Dermis blood vessel endothelial cell (primary cell): ENCODE measurements around the gene ARSG. TPM values are rescaled to one million over a fixed set of nuclear protein-coding genes. Genes with fewer than 3 reads are reported as not detected.
"Not testable (repeated sequence)": the region's sequence is repeated elsewhere in the genome, so short reads cannot be mapped to it uniquely, and the experiment has no call there.

Experiments used
- DNase-seq: peaks from one replicate; pipeline ENCODE4 v3.0.0; 2010
- total RNA-seq: library from RNA; depleted of rRNA; stranded (reverse); fragments of >200 nt; gene quantifications from 2 replicates; pipeline ENCODE4 v1.2.3, GENCODE V29; 2014

Gene ARSG
- total RNA-seq, 1 donor from 2014 or later, result 5.1 TPM

DNA sequence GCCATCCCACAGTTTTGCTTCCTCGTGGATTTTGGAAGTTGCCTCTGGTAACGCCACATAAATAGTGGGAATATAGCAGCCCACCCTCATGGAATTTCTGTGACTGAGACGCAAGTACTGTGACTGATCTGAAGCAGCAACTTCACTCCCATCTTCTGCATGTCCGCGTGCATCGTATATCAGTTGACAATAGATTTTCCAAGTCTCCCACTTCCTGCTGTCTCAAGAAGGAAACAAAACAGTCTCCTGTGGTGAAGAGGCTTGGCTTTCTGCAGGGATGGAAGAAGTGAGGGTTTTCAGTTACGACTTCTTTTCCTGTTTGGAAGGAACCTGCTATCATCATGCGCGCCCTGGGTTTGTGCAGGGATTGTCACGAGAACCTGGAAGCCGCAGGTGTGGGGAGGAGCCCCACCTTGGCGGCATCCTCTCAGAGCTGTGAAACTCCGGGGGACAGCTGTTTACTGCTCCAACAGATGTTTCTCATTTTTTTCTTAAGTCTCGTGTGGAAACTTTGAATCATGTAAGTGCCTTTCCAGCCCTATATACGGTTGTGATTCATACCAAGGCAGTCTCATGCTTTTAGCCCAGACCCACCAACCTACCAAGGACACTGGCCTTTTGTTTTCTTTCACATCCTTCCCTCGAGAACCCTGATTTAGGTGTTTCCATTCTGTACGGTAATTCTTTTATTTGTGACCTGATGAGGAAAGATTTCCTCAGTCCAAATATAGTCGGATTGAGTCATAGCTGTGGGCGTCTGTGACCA is 108.5 kb downstream of the ARSG start:
- peak; percentile 84 for DNase-seq

DNA sequence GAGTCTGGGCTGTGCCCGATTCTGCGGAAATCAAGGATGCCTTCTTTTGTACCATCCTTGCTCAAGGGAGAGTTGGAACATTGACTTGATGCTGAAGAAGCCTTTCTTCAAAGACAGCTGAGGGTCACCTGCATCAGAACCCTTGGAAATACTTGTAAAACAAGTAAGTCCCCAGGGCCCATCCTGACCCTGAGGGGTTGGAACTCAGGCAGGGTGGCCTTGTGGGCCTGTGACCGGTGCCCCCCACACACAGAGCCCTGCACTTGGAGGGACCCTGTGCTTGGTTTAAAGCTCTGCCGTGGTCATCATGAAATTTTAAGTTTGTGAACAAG is 109.1 kb downstream of the ARSG start:
- DNase-seq, result no peak

DNA sequence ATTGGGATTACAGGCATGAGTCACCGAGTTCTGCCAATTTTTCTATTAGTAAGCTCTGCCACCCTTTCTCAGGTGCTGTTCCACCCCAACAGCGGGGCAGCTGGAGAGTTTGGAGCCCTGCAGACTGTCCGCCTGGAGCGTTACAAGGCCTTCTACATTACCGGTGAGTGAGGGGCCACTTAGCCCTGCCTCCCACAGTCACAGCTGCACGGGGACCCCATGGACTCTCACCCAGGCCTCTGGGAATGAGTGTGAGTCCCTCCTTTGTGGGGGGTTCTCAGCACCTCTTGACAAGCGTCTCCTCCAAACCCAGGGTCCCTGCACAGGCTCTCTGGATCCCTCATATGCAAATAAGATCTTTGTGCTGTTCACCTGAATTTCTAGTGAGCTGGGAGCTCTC is 110.0 kb downstream of the ARSG start:
- no peak for DNase-seq

DNA sequence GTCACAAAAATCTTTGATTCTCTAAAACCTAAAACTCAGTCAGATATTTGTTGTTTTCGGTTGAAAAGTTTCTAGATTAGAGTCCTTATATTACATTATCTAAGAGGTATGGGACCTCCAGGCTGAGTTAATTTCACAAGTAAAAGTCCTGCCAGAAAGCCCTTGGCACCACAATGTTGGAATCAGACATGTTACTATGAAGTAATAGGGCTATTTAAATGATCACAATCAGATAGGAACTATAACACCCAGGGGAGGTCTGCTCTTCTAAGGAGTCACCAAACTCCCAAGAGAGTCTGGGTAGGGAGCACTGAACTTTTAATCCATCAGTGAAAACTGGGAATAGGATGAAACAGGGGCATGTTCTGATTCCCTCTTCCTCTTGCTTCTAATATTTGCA is 111.8 kb downstream of the ARSG start:
- DNase-seq, result no peak

DNA sequence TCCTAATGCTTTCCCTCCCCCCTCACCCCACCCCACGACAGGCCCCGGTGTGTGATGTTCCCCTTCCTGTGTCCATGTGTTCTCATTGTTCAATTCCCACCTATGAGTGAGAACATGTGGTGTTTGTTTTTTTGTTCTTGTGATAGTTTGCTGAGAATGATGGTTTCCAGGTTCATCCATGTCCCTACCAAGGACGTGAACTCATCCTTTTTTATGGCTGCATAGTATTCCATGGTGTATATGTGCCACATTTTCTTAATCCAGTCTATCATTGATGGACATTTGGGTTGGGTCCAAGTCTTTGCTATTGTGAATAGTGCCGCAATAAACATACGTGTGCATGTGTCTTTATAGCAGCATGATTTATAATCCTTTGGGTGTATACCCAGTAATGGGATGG is 112.5 kb downstream of the ARSG start:
- not testable (repeated sequence) for DNase-seq

DNA sequence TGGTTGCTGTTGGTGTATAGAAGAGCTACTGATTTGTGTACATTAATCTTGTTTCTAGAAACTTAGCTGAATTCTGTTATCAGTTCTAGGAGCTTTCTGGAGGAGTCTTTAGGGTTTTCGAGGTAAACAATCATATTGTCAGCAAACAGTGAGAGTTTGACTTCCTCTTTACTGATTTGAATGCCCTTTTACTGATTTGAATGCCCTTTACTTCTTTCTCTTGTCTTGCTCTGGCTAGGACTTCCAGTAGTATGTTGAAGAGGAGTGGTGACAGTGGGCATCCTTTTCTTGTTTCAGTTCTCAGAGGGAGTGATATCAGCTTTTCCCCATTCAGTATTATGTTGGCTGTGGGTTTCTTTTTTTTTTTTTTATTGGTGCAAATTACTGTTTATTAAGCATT is 116.4 kb downstream of the ARSG start:
- not testable (repeated sequence) for DNase-seq

DNA sequence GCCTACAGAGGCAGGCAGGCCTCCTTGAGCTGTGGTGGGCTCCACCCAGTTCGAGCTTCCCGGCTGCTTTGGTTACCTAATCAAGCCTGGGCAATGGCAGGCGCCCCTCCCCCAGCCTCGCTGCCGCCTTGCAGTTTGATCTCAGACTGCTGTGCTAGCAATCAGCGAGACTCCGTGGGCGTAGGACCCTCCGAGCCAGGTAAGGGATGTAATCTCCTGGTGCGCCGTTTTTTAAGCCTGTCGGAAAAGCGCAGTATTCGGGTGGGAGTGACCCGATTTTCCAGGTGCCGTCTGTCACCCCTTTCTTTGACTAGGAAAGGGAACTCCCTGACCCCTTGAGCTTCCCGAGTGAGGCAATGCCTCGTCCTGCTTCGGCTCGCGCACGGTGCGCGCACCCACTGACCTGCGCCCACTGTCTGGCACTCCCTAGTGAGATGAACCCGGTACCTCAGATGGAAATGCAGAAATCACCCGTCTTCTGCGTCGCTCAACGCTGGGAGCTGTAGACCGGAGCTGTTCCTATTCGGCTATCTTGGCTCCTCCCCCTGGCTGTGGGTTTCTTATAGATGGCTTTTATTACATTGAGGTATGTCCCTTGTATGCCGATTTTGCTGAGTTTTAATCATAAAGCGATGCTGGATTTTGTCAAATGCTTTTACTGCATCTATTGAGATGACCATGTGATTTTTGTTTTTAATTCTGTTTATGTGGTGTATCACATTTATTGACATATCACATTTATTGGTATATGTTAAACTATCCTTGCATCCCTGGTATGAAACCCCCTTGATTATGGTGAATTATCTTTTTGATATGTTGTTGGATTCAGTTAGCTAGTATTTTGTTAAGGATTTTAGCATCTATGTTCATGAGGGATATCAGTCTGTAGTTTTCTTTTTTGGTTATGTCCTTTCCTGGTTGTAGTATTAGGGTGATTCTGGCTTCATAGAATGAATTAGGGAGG is 122.6 kb downstream of the ARSG start:
- DNase-seq, result peak; percentile 51

DNA sequence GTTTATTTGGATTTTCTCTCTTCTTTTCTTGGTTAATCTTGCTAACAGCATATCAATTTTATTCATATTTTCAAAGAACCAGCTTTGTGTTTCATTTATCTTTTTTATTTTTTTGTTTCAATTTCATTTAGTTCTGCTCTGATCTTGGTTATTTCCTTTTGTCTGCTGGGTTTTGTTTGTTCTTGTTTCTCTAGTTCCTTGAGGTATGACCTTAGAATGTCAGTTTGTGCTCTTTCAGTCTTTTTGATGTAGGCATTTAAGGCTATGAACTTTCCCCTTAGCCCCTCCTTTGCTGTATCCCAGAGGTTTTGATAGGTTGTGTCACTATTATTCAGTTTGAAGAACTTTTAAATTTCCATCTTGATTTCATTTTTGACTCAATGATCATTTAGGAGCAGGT is 123.6 kb downstream of the ARSG start:
- not testable (repeated sequence) for DNase-seq

DNA sequence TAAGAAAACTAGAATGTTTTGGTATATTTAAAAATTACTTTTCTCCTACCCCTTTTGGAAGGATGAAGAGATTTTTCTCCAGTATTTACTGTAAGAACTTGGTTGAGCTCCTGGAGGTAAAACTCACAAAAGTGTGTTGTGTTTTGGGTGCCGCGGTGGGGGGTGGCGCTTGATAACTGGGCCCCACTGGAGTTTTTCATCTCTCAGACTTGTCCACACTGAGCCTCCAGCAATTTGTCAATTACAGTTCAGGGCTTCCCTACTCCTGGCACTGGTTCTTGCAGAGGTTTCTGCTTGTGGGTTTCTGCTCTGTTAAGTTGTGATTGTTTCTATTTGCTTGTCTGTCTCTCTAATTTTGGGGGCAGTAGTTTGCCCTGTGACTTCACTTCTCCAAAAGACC is 126.0 kb downstream of the ARSG start:
- DNase-seq, result no peak

DNA sequence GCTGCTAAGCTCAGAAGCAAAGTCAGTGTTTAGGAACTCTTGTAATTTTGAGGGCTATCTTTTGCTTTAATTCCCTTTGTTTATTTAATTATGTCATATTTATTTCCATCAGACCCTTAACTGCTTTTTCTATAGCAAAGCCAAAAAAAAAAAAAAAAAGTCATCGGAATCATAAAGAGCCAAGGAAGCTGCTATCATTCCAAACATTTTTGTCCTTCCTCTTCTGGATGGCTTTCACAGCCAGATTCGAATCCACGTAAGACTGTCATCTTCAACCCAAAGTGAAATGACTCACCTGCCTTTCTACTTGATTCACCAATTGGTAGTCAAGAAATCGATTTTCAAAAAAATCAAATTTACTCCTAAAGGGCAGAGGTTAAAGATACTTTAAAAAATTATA is 127.6 kb downstream of the ARSG start:
- peak; percentile 55 for DNase-seq

DNA sequence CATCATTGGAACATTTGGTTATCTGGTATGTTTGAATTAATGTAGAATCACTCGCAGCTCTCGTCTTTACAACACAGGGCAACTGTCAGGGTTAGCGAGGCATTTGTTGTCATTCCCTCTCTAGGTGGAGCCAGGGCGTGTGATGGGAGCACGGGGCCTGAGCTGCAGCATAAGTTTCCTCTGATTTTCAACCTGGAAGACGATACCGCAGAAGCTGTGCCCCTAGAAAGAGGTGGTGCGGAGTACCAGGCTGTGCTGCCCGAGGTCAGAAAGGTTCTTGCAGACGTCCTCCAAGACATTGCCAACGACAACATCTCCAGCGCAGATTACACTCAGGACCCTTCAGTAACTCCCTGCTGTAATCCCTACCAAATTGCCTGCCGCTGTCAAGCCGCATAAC is 128.8 kb downstream of the ARSG start:
- no peak for DNase-seq

DNA sequence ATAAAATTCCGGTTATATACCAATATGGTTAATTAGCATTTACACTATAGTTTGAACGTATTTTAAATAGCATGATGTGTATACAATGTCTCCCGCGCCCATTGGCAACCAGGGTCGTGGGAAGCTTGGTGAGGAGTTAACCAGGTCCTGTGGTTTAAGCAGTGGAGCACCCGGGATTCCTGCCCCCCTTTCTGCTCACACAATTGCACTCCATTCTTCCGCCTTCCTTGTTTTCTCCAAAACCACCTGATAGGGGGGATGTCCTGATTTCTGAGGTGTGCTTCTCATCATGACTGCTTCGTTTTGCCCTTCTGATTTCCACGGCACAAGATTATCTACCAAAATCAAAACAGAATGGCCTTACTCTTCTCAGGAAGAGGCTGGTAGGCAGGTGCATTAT is 130.2 kb downstream of the ARSG start:
- no peak for DNase-seq

DNA sequence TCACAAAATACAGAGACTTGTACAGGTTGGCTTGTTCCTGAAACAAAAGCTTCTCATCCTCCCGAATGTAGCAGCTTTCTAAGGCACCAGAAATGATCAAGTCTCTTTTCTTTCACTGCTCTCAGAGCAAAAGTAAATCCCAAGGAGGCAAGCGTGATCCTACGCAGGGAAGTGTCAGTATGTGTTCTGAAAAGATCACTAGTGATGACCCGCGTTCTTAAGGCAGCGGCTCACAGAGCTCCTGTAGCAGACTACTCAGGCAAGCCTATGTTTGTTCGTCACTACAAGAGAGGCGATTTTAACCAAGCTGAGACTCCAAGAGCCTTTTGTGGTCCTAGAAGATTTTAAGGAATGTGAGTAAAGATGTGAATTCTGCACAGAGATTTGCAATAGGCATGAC is 131.5 kb downstream of the ARSG start:
- DNase-seq, result no peak

DNA sequence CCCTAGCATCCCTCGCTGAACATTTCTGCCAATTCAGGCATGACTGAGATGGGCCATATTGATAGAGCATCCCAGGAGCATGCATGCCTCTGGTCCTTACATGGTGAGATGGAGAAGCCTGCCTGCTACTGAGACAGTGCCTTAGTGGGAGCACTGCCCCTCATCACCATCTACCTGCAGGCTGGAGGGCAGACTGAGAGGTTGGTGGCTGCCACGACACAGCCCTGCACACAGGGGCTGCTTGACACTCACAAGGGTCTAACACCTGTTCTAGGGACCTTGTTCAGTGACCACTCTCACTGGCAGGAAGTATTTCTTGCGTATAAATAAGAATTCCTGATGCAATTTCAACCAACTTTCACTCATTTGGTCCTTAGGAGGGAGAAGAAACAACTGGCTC is 132.0 kb downstream of the ARSG start:
- no peak for DNase-seq

DNA sequence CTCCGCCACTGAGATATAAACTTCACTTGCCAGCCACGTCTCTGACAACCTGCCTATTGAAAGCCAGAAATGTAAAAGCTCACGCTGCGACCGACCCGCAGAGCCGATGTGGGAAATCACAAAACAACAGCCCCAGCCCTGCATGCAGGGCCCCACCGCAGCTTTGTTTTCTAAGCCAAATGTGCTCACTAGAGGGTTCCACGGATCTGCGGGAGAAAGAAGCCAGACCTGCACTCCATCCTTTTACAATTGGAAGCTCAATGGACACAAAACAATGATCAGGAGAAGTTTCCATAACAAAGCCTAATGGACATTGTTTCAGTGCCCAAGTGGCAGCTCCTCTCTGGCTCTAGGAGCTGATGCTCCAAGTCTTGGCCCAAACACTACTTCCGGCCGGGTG is 132.9 kb downstream of the ARSG start:
- DNase-seq, result no peak

DNA sequence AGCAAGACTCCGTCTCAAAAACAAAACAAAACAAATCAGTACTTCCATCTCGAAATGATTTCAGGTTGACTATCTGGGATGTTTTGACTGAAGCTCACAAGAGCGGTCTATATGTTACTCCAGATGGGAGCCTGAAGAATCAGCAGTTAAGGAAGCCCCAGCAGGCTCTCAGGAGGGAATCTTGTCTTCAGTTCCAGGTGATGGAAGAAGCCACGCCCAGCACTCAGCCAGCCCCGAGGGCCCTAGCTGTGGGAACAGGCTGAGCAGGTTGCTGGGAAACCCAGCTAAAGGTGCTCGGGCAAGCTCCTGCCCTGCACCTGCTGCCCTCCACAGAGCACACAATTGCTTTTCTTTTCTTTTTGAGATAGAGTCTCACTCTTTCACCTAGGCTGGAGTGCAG is 133.6 kb downstream of the ARSG start:
- DNase-seq, result no peak

DNA sequence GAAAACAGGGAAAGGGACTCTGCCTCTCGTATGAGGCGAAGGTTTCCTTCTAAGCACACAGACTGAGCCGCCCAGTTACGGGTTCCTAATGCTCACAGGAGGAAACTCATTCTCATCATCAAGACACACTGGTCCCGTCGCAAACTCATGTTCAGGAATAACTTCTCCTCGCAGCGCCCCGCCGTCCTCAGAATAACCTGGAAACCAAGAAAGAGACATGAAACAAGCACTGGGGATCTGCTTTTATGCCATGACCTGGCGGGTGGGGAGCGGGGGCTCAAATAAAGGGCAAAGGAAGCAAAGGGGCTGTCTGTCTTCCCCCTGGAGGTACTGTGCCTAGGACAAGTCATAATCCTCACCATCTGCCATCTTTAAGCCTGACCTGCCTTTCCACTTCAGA is 134.7 kb downstream of the ARSG start:
- no peak for DNase-seq

DNA sequence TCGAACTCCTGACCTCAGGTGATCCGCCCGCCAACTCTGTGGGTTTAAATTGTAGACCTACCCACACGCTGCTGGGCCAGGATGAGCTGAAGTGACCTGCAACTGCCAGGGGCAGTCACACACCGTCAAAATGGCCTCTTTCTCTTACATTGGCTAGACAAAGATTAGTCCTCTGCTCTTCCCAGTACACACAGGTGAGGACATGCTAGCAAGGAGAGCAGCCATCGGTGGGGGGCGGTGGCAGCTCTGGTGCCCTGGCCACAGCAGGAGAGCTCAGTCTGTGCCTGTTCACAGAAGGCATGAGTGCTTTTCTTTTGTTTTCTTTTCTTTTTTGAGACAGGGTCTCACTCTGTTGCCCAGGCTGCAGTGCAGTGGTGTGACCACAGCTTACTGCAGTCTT is 136.3 kb downstream of the ARSG start:
- no peak for DNase-seq

DNA sequence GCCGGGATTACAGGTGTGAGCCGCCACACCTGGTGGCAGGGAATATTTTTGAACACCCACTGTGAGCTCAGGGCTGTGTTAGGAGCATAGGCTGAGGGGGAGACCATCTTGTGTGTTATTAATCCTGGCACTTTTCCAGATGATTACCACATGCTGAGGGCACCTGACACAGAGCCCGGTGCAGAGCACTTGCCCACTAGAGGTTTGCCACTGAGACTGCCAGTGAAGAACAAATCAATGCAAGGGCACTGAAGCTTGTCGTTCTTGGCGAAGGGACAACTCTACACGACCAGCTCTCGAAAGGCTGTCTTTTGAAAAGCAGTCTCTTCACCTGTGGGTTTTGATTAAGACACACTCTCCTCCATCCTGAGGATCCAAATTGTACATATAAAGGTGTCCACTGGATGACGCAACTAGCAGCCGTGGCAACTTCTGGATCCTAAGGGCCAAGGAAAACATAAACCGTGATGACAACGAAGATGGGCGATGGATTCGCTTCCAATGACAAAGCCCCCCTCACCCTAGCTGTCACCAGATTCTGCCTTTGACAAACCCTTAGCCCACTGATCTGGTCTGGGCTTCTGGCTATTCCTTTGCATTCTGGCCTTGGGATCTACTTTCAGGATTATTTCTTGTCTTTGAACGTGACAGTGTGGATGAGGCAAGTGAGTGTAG is 137.3 kb downstream of the ARSG start:
- no peak for DNase-seq

DNA sequence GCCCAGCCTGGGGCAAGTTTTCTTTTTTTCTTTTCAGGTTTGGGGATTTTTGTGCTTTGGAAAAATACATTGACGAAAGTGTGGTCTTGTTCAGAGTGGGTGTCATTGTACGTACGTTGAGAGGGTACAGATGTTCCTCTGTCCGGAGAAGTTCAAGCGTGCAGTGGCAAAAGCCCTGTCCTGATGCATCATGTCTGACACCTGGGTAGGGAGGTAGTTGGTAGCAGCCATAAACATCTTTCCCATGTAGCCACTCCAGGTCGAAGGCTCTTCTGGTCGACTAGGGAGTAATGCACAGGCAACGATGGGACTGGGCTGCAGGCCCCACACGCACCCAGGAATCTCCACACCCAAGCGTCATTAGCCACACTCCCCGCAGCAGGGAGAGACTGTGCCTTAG is 138.6 kb downstream of the ARSG start:
- no peak for DNase-seq

DNA sequence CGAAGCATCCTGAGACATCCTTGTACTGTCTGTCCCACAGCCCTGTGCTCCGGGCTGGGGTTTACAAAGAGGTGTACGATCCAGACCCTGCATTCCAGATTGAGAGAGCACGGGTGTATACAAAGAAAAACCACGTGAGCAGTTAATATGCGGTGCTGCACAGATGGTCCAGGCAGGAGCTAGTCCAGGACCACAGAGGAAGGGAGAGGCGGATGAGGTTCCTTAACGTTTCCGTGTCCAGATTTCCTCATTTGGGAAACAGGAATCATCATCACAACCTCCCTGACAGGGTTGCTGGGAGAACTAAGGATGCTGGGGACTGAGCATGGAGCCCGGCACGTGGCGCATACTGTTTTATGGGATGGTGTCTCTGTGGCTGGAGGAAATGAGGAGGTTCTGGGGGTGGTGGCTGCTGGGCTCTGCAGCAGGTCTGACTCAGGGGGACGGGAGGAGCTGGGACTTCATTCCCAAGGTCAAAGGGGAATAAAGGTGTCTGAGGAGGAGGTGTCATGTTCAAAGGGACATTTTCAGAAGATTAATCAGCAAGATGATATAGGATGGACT is 139.8 kb downstream of the ARSG start:
- no peak for DNase-seq

DNA sequence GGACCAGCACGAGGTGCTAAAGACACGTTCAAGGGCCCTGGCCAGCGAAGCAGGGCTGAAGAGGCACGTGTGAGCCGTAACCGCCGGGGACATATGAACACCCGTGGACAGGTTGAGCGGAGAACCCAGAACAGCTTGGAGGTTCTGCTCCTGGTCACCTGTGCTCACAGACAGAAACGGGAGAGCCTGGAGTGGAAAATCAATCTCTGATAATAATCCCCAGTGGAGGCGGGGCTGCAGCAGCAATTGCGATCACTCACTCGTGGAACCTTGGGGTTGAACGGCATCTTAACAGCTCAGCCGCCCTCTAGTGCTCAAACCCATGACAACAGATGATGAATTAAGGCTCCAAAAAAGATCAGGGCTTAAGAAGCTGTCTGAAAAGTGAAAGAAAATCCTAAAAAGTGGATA is 140.4 kb downstream of the ARSG start:
- DNase-seq, result peak; percentile 73
